BE2C (cell line): ENCODE data around the gene PLEKHM3.

Experiments used
- DNase-seq: peaks from one replicate; pipeline ENCODE4 v3.0.0-alpha.2; 2020
- H3K27me3 ChIP-seq: fragments of 250-450 bp; sonication (Bioruptor Pico); 2 replicates; pipeline ENCODE4 v1.5.1; 2020; ENCODE audit warnings: mild to moderate bottlenecking
- H3K36me3 ChIP-seq: fragments of 250-450 bp; sonication (Bioruptor Pico); 2 replicates; pipeline ENCODE4 v1.5.1; 2020; ENCODE audit warnings: mild to moderate bottlenecking
- H3K4me1 ChIP-seq: fragments of 250-450 bp; sonication (Bioruptor Pico); 2 replicates; pipeline ENCODE4 v1.5.1; 2020
- H3K4me3 ChIP-seq: 2 replicates; pipeline ENCODE4 v1.5.1; 2011; ENCODE audit warnings: low read depth, low read length
- H3K9me3 ChIP-seq: fragments of 250-450 bp; sonication (Bioruptor Pico); 2 replicates; pipeline ENCODE4 v1.5.1; 2020
- CTCF ChIP-seq: IDR thresholded peaks from 2 replicates; pipeline ENCODE4 v1.5.1; 2012; ENCODE audit warnings: mild to moderate bottlenecking, low read depth, low read length

Gene PLEKHM3

DNA sequence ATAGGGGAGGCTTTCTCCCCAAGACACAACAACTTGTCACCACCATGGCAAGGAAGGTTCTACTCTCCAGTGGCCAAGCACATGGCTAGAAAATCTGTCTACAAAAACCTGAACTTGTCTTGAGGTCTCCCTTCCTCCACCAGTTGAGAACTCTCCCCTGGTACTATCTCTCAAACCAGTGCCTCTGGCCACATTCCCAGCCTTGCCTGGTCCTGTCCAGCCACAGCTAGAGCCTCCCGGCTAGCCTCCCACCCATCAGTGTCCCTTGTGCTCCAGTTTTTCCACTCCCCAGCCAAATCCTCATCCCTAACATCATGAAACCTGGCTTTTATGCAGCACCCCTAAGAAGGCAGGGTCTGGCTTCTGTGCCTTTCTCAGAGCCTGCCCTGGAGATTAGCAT, 234.4 kb downstream of the PLEKHM3 start:
- TF ChIP-seq CTCF: no peak
- no peak for DNase-seq
- no peaks in the 10 kb centered on the region for H3K27me3 ChIP-seq
- no peak overlapping the region for H3K4me3 ChIP-seq
- no peaks in the 10 kb centered on the region for H3K36me3 ChIP-seq
- H3K9me3 ChIP-seq: no peaks in the 10 kb centered on the region
- H3K4me1 ChIP-seq: no peaks in the 10 kb centered on the region

- no peaks in the 10 kb centered on the region for H3K4me1 ChIP-seq
- DNase-seq: no peak
- no peak for TF ChIP-seq CTCF
- no peak overlapping the region for H3K4me3 ChIP-seq
- no peaks in the 10 kb centered on the region for H3K27me3 ChIP-seq
- no peaks in the 10 kb centered on the region for H3K36me3 ChIP-seq
- no peaks in the 10 kb centered on the region for H3K9me3 ChIP-seq
These were observed 237.5 kb downstream of the PLEKHM3 start for GRCh38 chr2:207787800-207788199.

GRCh38 chr2:207787017-207787416, 238.3 kb downstream of the PLEKHM3 start:
- H3K4me3 ChIP-seq: no peak overlapping the region
- no peaks in the 10 kb centered on the region for H3K9me3 ChIP-seq
- H3K4me1 ChIP-seq: no peaks in the 10 kb centered on the region
- H3K27me3 ChIP-seq: no peaks in the 10 kb centered on the region
- DNase-seq: no peak
- no peaks in the 10 kb centered on the region for H3K36me3 ChIP-seq
- TF ChIP-seq CTCF: no peak

DNA sequence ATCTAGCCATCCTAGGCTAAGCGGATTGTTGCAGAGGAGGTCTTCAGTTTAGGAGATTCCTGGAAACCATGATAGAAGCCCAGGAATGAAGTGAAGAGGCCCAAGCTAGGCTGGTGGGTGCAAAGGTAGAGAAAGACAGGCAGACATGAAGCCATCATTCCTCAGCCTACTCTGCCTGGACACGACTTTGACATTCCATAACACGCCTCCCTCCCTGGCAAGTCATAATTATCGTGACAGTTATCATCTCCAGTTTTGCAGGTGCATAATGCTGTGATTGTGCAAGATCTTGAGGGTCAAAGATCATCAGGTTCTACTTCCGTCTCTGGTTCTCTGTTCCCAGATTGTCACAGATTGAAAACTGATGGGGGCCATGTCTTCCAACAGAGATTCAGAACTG, 240.4 kb downstream of the PLEKHM3 start:
- DNase-seq: no peak
- Histone ChIP-seq H3K9me3 (no peaks in the 10 kb centered on the region), H3K36me3 (no peaks in the 10 kb centered on the region), H3K4me3 (no peak overlapping the region), H3K27me3 (no peaks in the 10 kb centered on the region), H3K4me1 (no peaks in the 10 kb centered on the region)
- TF ChIP-seq CTCF: no peak

DNA sequence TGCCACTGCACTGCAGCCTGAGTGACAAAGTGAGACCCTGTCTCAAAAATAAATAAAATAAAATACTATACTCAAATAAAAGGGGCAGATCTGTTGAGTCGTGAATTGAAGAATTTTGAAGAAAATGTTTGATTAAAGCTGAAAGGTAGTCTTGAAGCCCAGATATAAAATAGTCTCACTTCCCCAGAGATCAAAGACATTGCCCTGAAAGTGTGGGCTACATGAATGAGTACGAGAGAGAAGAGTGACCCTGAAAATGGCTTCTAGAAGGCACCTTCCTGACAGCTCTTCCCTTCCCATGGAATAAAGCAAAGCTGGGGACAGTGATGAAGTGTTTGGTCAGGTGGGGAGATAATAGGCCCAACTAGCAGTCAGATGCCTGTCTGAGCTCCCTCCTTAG, 241.8 kb downstream of the PLEKHM3 start:
- no peak for TF ChIP-seq CTCF
- Histone ChIP-seq H3K27me3 (no peaks in the 10 kb centered on the region), H3K36me3 (no peaks in the 10 kb centered on the region), H3K4me1 (no peaks in the 10 kb centered on the region), H3K4me3 (no peak overlapping the region), H3K9me3 (no peaks in the 10 kb centered on the region)
- DNase-seq: no peak

- no peaks in the 10 kb centered on the region for H3K9me3 ChIP-seq
- DNase-seq: no peak
- H3K4me3 ChIP-seq: no peak overlapping the region
- no peak for TF ChIP-seq CTCF
- no peaks in the 10 kb centered on the region for H3K36me3 ChIP-seq
- no peaks in the 10 kb centered on the region for H3K4me1 ChIP-seq
- H3K27me3 ChIP-seq: no peaks in the 10 kb centered on the region
These were observed 242.9 kb downstream of the PLEKHM3 start for GRCh38 chr2:207782238-207783030.
